ENCODE measurements around the gene OR2F2. TPM values are rescaled to one million over a fixed set of nuclear protein-coding genes. Genes with fewer than 3 reads are reported as not detected.

OR2F2 gene
- total RNA-seq, 1 donor from 2014 or later = not detected

DNA sequence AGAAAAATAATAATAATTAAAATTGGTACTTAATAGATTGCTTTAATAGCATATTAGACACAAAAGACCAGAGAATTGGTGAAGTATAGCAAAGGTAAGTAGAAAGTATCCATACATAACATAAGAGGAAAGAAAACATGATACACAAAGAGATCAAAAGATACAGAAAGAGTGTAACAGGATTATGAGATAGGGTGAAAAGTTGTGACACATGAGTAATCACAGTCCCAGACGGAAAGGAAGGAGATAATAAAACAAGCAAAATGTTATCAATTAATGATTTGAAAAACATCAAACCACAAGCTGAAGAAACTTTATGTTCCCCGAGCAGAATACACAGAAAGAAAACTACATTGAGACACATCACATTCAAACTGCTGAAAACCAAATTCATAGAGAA lies 43.6 kb upstream of the OR2F2 start:
- no peaks in the 10 kb centered on the region for H3K36me3 ChIP-seq (ENCODE audit: insufficient read depth, low read length)
- Mint-ChIP-seq H3K36me3 (ENCODE audit: low read depth, unreplicated experiment) (peaks cover 3% of the 10 kb centered on the region), H3K27me3 (ENCODE audit: low read depth, unreplicated experiment) (no peaks in the 10 kb centered on the region), H3K9me3 (ENCODE audit: unreplicated experiment) (peaks cover 4% of the 10 kb centered on the region), H3K27ac (ENCODE audit: unreplicated experiment) (peak overlapping the region; percentile 6), H3K4me3 (ENCODE audit: unreplicated experiment) (peak overlapping the region; percentile 55), H3K4me1 (ENCODE audit: low read depth, unreplicated experiment) (peaks cover 8% of the 10 kb centered on the region)
- H3K27me3 ChIP-seq (ENCODE audit: insufficient read depth, low read length) = no peaks in the 10 kb centered on the region
- H3K4me2 ChIP-seq (ENCODE audit: low read length) = no peak overlapping the region
- FAIRE-seq (no peak), DNase-seq (ENCODE audit: low read depth) (no peak)
- H3K79me2 ChIP-seq (ENCODE audit: insufficient read depth, low read length) = peaks cover 76% of the 10 kb centered on the region
- no peak for TF ChIP-seq CTCF (IDR thresholded peaks at IDR 0.05; ENCODE audit: insufficient read depth, low read depth, low read length)
- TF ChIP-seq EZH2 (IDR thresholded peaks at IDR 0.05; ENCODE audit: insufficient read depth, low read length) = no peak
- no peaks in the 10 kb centered on the region for H3K4me1 ChIP-seq (ENCODE audit: insufficient read depth, low read length)
- H2AFZ ChIP-seq (ENCODE audit: low read depth, low read length) = no peak overlapping the region
- H3K27ac ChIP-seq (ENCODE audit: low read depth, low read length) = no peak overlapping the region
- H3K4me3 ChIP-seq (ENCODE audit: insufficient read depth, low read depth, low read length) = no peak overlapping the region
- H3K9ac ChIP-seq (ENCODE audit: low read length) = no peak overlapping the region
- H3K9me3 ChIP-seq (ENCODE audit: insufficient read depth, low read depth, low read length) = no peaks in the 10 kb centered on the region
- H4K20me1 ChIP-seq (ENCODE audit: insufficient read depth, low read length) = peaks cover 17% of the 10 kb centered on the region

- FAIRE-seq (no peak), DNase-seq (ENCODE audit: low read depth) (peak; percentile 15)
- no peaks in the 10 kb centered on the region for H3K9me3 ChIP-seq (ENCODE audit: insufficient read depth, low read depth, low read length)
- Mint-ChIP-seq H3K27ac (ENCODE audit: unreplicated experiment) (no peak overlapping the region), H3K4me1 (ENCODE audit: low read depth, unreplicated experiment) (peaks cover 8% of the 10 kb centered on the region), H3K9me3 (ENCODE audit: unreplicated experiment) (peaks cover 4% of the 10 kb centered on the region), H3K4me3 (ENCODE audit: unreplicated experiment) (no peak overlapping the region), H3K27me3 (ENCODE audit: low read depth, unreplicated experiment) (no peaks in the 10 kb centered on the region), H3K36me3 (ENCODE audit: low read depth, unreplicated experiment) (peaks cover 3% of the 10 kb centered on the region)
- H3K4me3 ChIP-seq (ENCODE audit: insufficient read depth, low read depth, low read length) = no peak overlapping the region
- H3K79me2 ChIP-seq (ENCODE audit: insufficient read depth, low read length) = peaks cover 79% of the 10 kb centered on the region
- H3K9ac ChIP-seq (ENCODE audit: low read length) = no peak overlapping the region
- H2AFZ ChIP-seq (ENCODE audit: low read depth, low read length) = no peak overlapping the region
- H3K4me2 ChIP-seq (ENCODE audit: low read length) = no peak overlapping the region
- no peaks in the 10 kb centered on the region for H3K4me1 ChIP-seq (ENCODE audit: insufficient read depth, low read length)
- H3K27ac ChIP-seq (ENCODE audit: low read depth, low read length) = no peak overlapping the region
- no peaks in the 10 kb centered on the region for H3K27me3 ChIP-seq (ENCODE audit: insufficient read depth, low read length)
- H4K20me1 ChIP-seq (ENCODE audit: insufficient read depth, low read length) = peaks cover 17% of the 10 kb centered on the region
- TF ChIP-seq CTCF (IDR thresholded peaks at IDR 0.05; ENCODE audit: insufficient read depth, low read depth, low read length) (peak; percentile 47), EZH2 (IDR thresholded peaks at IDR 0.05; ENCODE audit: insufficient read depth, low read length) (no peak)
- H3K36me3 ChIP-seq (ENCODE audit: insufficient read depth, low read length) = no peaks in the 10 kb centered on the region
These were observed 42.3 kb upstream of the OR2F2 start for GRCh38 chr7:143892527-143893300.

GRCh38 chr7:143896667-143897066 lies 38.4 kb upstream of the OR2F2 start:
- Histone ChIP-seq H3K27me3 (ENCODE audit: insufficient read depth, low read length) (no peaks in the 10 kb centered on the region), H3K9me3 (ENCODE audit: insufficient read depth, low read depth, low read length) (no peaks in the 10 kb centered on the region), H3K4me2 (ENCODE audit: low read length) (no peak overlapping the region), H3K79me2 (ENCODE audit: insufficient read depth, low read length) (peaks cover 87% of the 10 kb centered on the region), H3K9ac (ENCODE audit: low read length) (no peak overlapping the region), H2AFZ (ENCODE audit: low read depth, low read length) (no peak overlapping the region), H3K4me1 (ENCODE audit: insufficient read depth, low read length) (peaks cover 18% of the 10 kb centered on the region), H3K4me3 (ENCODE audit: insufficient read depth, low read depth, low read length) (no peak overlapping the region), H4K20me1 (ENCODE audit: insufficient read depth, low read length) (peaks cover 19% of the 10 kb centered on the region), H3K27ac (ENCODE audit: low read depth, low read length) (no peak overlapping the region), H3K36me3 (ENCODE audit: insufficient read depth, low read length) (no peaks in the 10 kb centered on the region)
- TF ChIP-seq EZH2 (IDR thresholded peaks at IDR 0.05; ENCODE audit: insufficient read depth, low read length) (no peak), CTCF (IDR thresholded peaks at IDR 0.05; ENCODE audit: insufficient read depth, low read depth, low read length) (no peak)
- peaks cover 16% of the 10 kb centered on the region for H3K4me1 Mint-ChIP-seq (ENCODE audit: low read depth, unreplicated experiment)
- FAIRE-seq (no peak), DNase-seq (ENCODE audit: low read depth) (no peak)
- H3K27me3 Mint-ChIP-seq (ENCODE audit: low read depth, unreplicated experiment) = no peaks in the 10 kb centered on the region
- H3K4me3 Mint-ChIP-seq (ENCODE audit: unreplicated experiment) = no peak overlapping the region
- no peak overlapping the region for H3K27ac Mint-ChIP-seq (ENCODE audit: unreplicated experiment)
- H3K36me3 Mint-ChIP-seq (ENCODE audit: low read depth, unreplicated experiment) = no peaks in the 10 kb centered on the region
- H3K9me3 Mint-ChIP-seq (ENCODE audit: unreplicated experiment) = no peaks in the 10 kb centered on the region
